OCI-LY1 (cell line): Measurements from ENCODE around the gene CYP2E1.

Experiments used
- EZH2 ChIP-seq: fragments of 200-600 bp; sonication (generic), shearing (Covaris generic); IDR thresholded peaks from 2 replicates; pipeline ENCODE4 v1.8.0; 2017; ENCODE audit warnings: borderline replicate concordance, mixed run types, mild to moderate bottlenecking, antibody characterized with exemption, low read length, moderate library complexity, mixed read lengths
- TF ChIP-seq, protein P1 (sequence below): fragments of 200-600 bp; sonication (generic), shearing (Covaris generic); IDR thresholded peaks from 2 replicates; pipeline ENCODE4 v1.5.1; 2017; ENCODE audit warnings: mild to moderate bottlenecking, antibody characterized with exemption, low read length, moderate library complexity, mixed read lengths

- no peak for TF ChIP-seq EZH2
- TF ChIP-seq, protein P1, sequence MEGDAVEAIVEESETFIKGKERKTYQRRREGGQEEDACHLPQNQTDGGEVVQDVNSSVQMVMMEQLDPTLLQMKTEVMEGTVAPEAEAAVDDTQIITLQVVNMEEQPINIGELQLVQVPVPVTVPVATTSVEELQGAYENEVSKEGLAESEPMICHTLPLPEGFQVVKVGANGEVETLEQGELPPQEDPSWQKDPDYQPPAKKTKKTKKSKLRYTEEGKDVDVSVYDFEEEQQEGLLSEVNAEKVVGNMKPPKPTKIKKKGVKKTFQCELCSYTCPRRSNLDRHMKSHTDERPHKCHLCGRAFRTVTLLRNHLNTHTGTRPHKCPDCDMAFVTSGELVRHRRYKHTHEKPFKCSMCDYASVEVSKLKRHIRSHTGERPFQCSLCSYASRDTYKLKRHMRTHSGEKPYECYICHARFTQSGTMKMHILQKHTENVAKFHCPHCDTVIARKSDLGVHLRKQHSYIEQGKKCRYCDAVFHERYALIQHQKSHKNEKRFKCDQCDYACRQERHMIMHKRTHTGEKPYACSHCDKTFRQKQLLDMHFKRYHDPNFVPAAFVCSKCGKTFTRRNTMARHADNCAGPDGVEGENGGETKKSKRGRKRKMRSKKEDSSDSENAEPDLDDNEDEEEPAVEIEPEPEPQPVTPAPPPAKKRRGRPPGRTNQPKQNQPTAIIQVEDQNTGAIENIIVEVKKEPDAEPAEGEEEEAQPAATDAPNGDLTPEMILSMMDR = no peak
Observed at GRCh38 chr10:133555521-133555920, 28.4 kb downstream of the CYP2E1 start.
